Gastroesophageal sphincter (tissue), 3 donors: ENCODE measurements around the gene IL13.

Source experiments
- POLR2A ChIP-seq, 2 donors: fragments of 450-650 bp; IDR thresholded peaks; one replicate each; pipeline ENCODE4 v1.6.1; 2017; ENCODE audit warnings: antibody characterized with exemption in 2 of 2, mild to moderate bottlenecking in 2 of 2, moderate library complexity in 1 of 2
- POLR2AphosphoS5 ChIP-seq: sonication (generic); formaldehyde crosslinking; IDR thresholded peaks from one replicate; pipeline ENCODE4 v1.6.1; 2017; ENCODE audit warnings: antibody characterized with exemption
- TF ChIP-seq, protein P1 (sequence below), 4 experiments: fragments of 200-600 bp in 2 of 4; fragments of 450-650 bp in 2 of 4; sonication (generic) in 1 of 4; IDR thresholded peaks; one replicate each; pipeline ENCODE4 v1.5.1; 2017 to 2019; ENCODE audit warnings: antibody characterized with exemption in 4 of 4, mild to moderate bottlenecking in 2 of 4, moderate library complexity in 2 of 4

DNA sequence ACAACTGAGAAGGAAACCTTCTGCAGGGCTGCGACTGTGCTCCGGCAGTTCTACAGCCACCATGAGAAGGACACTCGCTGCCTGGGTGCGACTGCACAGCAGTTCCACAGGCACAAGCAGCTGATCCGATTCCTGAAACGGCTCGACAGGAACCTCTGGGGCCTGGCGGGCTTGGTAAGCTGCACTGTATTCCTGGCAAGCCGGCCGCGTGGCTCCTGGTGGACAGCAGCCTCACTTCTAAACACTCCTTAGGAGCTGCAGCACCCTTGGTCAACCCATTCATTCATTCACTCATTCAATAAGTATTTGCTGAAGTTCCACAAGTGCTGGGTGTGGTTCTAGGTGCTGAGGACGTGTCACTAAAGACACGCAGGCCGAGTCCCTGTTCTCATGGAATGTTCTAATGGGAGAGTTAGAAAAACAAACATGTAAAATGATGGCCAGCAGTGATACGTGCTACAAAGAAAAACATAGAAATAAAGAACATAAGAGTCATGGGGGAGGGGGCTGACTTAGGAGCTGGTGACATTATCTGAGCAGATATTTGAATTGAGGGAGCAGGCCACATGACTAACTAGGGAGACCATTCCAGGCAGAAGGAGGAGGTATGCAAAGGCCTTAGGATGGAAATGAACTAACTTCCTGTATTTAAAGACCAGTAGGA is 21.9 kb downstream of the IL13 start:
- TF ChIP-seq, protein P1, sequence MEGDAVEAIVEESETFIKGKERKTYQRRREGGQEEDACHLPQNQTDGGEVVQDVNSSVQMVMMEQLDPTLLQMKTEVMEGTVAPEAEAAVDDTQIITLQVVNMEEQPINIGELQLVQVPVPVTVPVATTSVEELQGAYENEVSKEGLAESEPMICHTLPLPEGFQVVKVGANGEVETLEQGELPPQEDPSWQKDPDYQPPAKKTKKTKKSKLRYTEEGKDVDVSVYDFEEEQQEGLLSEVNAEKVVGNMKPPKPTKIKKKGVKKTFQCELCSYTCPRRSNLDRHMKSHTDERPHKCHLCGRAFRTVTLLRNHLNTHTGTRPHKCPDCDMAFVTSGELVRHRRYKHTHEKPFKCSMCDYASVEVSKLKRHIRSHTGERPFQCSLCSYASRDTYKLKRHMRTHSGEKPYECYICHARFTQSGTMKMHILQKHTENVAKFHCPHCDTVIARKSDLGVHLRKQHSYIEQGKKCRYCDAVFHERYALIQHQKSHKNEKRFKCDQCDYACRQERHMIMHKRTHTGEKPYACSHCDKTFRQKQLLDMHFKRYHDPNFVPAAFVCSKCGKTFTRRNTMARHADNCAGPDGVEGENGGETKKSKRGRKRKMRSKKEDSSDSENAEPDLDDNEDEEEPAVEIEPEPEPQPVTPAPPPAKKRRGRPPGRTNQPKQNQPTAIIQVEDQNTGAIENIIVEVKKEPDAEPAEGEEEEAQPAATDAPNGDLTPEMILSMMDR (IDR thresholded peaks at IDR 0.05), result no peak
- TF ChIP-seq POLR2A (IDR thresholded peaks at IDR 0.05) (no peak), POLR2AphosphoS5 (no peak)
